ENCODE data around the gene HLA-B. TPM values are rescaled to one million over a fixed set of nuclear protein-coding genes. Genes with fewer than 3 reads are reported as not detected.

The HLA-B gene
- total RNA-seq, 1 experiment from 2014 or later = 55.4 TPM

- no peak overlapping the region for H3K4me3 ChIP-seq (ENCODE audit: low read length)
- H3K9ac ChIP-seq (ENCODE audit: low read length) = no peak overlapping the region
- H3K27me3 ChIP-seq (ENCODE audit: low read length) = 0 out of 2 replicates have a peak, but pooled peaks cover 6% of the 10 kb centered on the region
- H2AFZ ChIP-seq (ENCODE audit: low read length) = no peak overlapping the region
- H3F3A ChIP-seq (ENCODE audit: low read length, unreplicated experiment) = no peaks in the 10 kb centered on the region
- H3K9me3 ChIP-seq (ENCODE audit: low read length) = no peaks in the 10 kb centered on the region
- no peak for ATAC-seq
- ChIA-PET CTCF (no interaction called here), POLR2A (ENCODE audit: unreplicated experiment) (no interaction called here)
- H3K4me2 ChIP-seq (ENCODE audit: low read length) = no peak overlapping the region
- no peaks in the 10 kb centered on the region for H3K79me2 ChIP-seq (ENCODE audit: low read length)
- H3K9me2 ChIP-seq (replicated peaks; ENCODE audit: low read length) = no peaks in the 10 kb centered on the region
- TF ChIP-seq EZH2 (IDR thresholded peaks at IDR 0.05; ENCODE audit: low read length, unreplicated experiment) (no peak), EZH2phosphoT487 (IDR thresholded peaks at IDR 0.05; ENCODE audit: borderline replicate concordance, low read length) (no peak)
- TF ChIP-seq, protein P1, sequence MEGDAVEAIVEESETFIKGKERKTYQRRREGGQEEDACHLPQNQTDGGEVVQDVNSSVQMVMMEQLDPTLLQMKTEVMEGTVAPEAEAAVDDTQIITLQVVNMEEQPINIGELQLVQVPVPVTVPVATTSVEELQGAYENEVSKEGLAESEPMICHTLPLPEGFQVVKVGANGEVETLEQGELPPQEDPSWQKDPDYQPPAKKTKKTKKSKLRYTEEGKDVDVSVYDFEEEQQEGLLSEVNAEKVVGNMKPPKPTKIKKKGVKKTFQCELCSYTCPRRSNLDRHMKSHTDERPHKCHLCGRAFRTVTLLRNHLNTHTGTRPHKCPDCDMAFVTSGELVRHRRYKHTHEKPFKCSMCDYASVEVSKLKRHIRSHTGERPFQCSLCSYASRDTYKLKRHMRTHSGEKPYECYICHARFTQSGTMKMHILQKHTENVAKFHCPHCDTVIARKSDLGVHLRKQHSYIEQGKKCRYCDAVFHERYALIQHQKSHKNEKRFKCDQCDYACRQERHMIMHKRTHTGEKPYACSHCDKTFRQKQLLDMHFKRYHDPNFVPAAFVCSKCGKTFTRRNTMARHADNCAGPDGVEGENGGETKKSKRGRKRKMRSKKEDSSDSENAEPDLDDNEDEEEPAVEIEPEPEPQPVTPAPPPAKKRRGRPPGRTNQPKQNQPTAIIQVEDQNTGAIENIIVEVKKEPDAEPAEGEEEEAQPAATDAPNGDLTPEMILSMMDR (conservative IDR thresholded peaks at IDR 0.05; ENCODE audit: low read depth, low read length) = no peak
- H3K27ac ChIP-seq (ENCODE audit: low read length) = no peak overlapping the region
- H4K20me1 ChIP-seq (ENCODE audit: low read length) = no peaks in the 10 kb centered on the region
- intact Hi-C loops (cut with micrococcal nuclease) = no loop called here
- DNase-seq = no peak
- no TSS peak for BruUV-seq (replicated peaks)
- no peaks in the 10 kb centered on the region for H3K36me3 ChIP-seq (ENCODE audit: low read depth, low read length)
- H3K4me1 ChIP-seq (ENCODE audit: insufficient read depth, low read length) = no peaks in the 10 kb centered on the region
Observed at GRCh38 chr6:31328355-31328960, 28.5 kb downstream of the HLA-B start.

GRCh38 chr6:31321820-31322219 lies 35.2 kb downstream of the HLA-B start:
- Histone ChIP-seq H3F3A (ENCODE audit: low read length, unreplicated experiment) (no peaks in the 10 kb centered on the region), H3K9me3 (ENCODE audit: low read length) (no peaks in the 10 kb centered on the region), H3K4me3 (ENCODE audit: low read length) (no peak overlapping the region), H3K27ac (ENCODE audit: low read length) (no peak overlapping the region), H3K4me1 (ENCODE audit: insufficient read depth, low read length) (no peaks in the 10 kb centered on the region), H3K79me2 (ENCODE audit: low read length) (no peaks in the 10 kb centered on the region), H4K20me1 (ENCODE audit: low read length) (no peaks in the 10 kb centered on the region), H3K9ac (ENCODE audit: low read length) (no peak overlapping the region), H3K9me2 (replicated peaks; ENCODE audit: low read length) (no peaks in the 10 kb centered on the region), H3K4me2 (ENCODE audit: low read length) (no peak overlapping the region), H2AFZ (ENCODE audit: low read length) (no peak overlapping the region), H3K36me3 (ENCODE audit: low read depth, low read length) (no peaks in the 10 kb centered on the region), H3K27me3 (ENCODE audit: low read length) (peaks cover 19% of the 10 kb centered on the region)
- TF ChIP-seq EZH2 (IDR thresholded peaks at IDR 0.05; ENCODE audit: low read length, unreplicated experiment) (no peak), EZH2phosphoT487 (IDR thresholded peaks at IDR 0.05; ENCODE audit: borderline replicate concordance, low read length) (no peak)
- TF ChIP-seq, protein P1 (conservative IDR thresholded peaks at IDR 0.05; ENCODE audit: low read depth, low read length) = no peak
- ChIA-PET POLR2A (ENCODE audit: unreplicated experiment) (no interaction called here), CTCF (no interaction called here)
- no TSS peak for BruUV-seq (replicated peaks)
- DNase-seq (peak; percentile 18), ATAC-seq (no peak)
- intact Hi-C loops (cut with micrococcal nuclease) = no loop called here

DNA sequence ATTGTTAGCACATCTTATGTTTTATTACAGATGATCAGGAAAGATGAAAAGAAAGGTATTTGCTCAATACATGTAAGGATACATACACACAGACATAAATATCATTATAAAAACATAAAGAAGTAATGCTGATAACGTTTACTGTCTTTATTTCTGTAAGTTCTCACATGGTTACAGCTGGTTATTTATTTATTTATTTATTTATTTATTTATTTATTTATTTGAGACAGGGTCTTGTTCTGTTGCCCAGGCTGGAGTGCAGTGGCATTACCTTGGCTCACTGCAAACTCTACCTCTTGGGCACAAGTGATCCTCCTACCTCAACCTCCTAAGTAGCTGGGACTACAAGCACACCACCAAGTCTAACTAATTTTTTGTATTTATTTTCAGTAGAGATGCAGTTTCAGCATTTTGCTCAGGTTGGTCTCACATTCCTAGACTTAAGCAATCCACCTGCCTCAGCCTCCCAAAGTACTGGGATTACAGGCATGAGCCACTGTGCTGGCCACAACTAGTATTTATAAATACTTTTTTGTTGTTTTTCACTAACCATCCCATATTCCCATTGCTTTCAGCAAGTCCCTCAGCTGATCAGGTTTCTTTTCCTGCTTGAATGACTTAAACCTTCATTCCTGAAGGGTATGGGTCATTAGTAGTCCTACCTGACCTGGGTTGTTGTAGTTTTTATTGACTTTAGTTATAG lies 35.8 kb downstream of the HLA-B start:
- CTCF ChIA-PET = interaction anchor here (0.6 kb wide), 1 partner anchor 192 kb away, joined by 3 read pairs; no protein-coding TSS in a partner anchor
- H3K4me1 ChIP-seq (ENCODE audit: insufficient read depth, low read length) = no peaks in the 10 kb centered on the region
- H3K27me3 ChIP-seq (ENCODE audit: low read length) = peaks cover 22% of the 10 kb centered on the region
- POLR2A ChIA-PET (ENCODE audit: unreplicated experiment) = no interaction called here
- no peak overlapping the region for H3K4me2 ChIP-seq (ENCODE audit: low read length)
- H4K20me1 ChIP-seq (ENCODE audit: low read length) = no peaks in the 10 kb centered on the region
- H3K9me3 ChIP-seq (ENCODE audit: low read length) = no peaks in the 10 kb centered on the region
- H3K9ac ChIP-seq (ENCODE audit: low read length) = no peak overlapping the region
- no peak for TF ChIP-seq EZH2phosphoT487 (IDR thresholded peaks at IDR 0.05; ENCODE audit: borderline replicate concordance, low read length)
- TF ChIP-seq EZH2 (IDR thresholded peaks at IDR 0.05; ENCODE audit: low read length, unreplicated experiment) = no peak
- TF ChIP-seq, protein P1 (conservative IDR thresholded peaks at IDR 0.05; ENCODE audit: low read depth, low read length) = no peak
- no peak overlapping the region for H3K4me3 ChIP-seq (ENCODE audit: low read length)
- H3K36me3 ChIP-seq (ENCODE audit: low read depth, low read length) = no peaks in the 10 kb centered on the region
- DNase-seq (no peak), ATAC-seq (no peak)
- H3K9me2 ChIP-seq (replicated peaks; ENCODE audit: low read length) = no peaks in the 10 kb centered on the region
- intact Hi-C loops (cut with micrococcal nuclease) = no loop called here
- no TSS peak for BruUV-seq (replicated peaks)
- H3K27ac ChIP-seq (ENCODE audit: low read length) = no peak overlapping the region
- H3K79me2 ChIP-seq (ENCODE audit: low read length) = no peaks in the 10 kb centered on the region
- H2AFZ ChIP-seq (ENCODE audit: low read length) = no peak overlapping the region
- no peaks in the 10 kb centered on the region for H3F3A ChIP-seq (ENCODE audit: low read length, unreplicated experiment)

Data from PC-3 (cell line).